GM12892 (cell line): ENCODE results near the gene GLYAT.
"Not testable (repeated sequence)": the region's sequence is repeated elsewhere in the genome, so short reads cannot be mapped to it uniquely, and the experiment has no call there.

ENCODE experiments used
- POLR2A ChIP-seq: IDR thresholded peaks from 2 replicates; pipeline ENCODE4 v1.6.1; 2011; ENCODE audit warnings: low read depth, low read length, control low read depth
- POLR2AphosphoS5 ChIP-seq: IDR thresholded peaks from 2 replicates; pipeline ENCODE4 v1.6.1; 2011; ENCODE audit warnings: low read depth, low read length, control low read depth
- TAF1 ChIP-seq: IDR thresholded peaks from 2 replicates; pipeline ENCODE4 v1.6.1; 2011; ENCODE audit warnings: low read depth, mild to moderate bottlenecking, control low read depth, low read length, borderline replicate concordance

DNA sequence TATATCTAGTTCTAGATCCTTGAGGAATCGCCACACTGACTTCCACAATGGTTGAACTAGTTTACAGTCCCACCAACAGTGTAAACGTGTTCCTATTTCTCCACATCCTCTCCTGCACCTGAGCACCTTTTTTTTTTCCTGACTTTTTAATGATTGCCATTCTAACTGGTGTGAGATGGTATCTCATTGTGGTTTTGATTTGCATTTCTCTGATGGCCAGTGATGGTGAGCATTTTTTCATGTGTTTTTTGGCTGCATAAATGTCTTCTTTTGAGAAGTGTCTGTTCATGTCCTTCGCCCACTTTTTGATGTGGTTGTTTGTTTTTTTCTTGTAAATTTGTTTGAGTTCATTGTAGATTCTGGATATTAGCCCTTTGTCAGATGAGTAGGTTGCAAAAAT is 34.9 kb downstream of the GLYAT start:
- not testable (repeated sequence) for TF ChIP-seq POLR2A, POLR2AphosphoS5, TAF1
